ENCODE measurements around the gene UBXN6. TPM values are rescaled to one million over a fixed set of nuclear protein-coding genes. Genes with fewer than 3 reads are reported as not detected.

Gene UBXN6
- total RNA-seq, 1 experiment from 2014 or later: 34.1 TPM

GRCh38 chr19:4492337-4493103 lies 34.9 kb upstream of the UBXN6 start:
- no peaks in the 10 kb centered on the region for H3K9me3 ChIP-seq (ENCODE audit: control insufficient read depth, low read depth, low read length)
- no peaks in the 10 kb centered on the region for H3K23me2 ChIP-seq (ENCODE audit: insufficient read length, low read depth, low read length, poor library complexity, severe bottlenecking)
- H3K79me1 ChIP-seq (ENCODE audit: insufficient read depth, low read depth, low read length, poor library complexity, severe bottlenecking): no peaks in the 10 kb centered on the region
- H3K9me3 Mint-ChIP-seq: no peaks in the 10 kb centered on the region
- TF ChIP-seq CTCF (conservative IDR thresholded peaks at IDR 0.05): no peak
- H4K8ac ChIP-seq (replicated peaks; ENCODE audit: insufficient read length, low read depth, low read length): peak overlapping the region; percentile 0
- H2AK5ac ChIP-seq (ENCODE audit: insufficient read length, low read length): no peak overlapping the region
- no peak overlapping the region for H3K56ac ChIP-seq (ENCODE audit: insufficient read length, low read depth, low read length)
- H4K20me1 ChIP-seq (ENCODE audit: control insufficient read depth, insufficient read depth, insufficient read length): peaks cover 3% of the 10 kb centered on the region
- no peak overlapping the region for H3K4me3 Mint-ChIP-seq
- H2BK5ac ChIP-seq (ENCODE audit: insufficient read length, low read length): no peak overlapping the region
- no peaks in the 10 kb centered on the region for H3K27me3 Mint-ChIP-seq (ENCODE audit: low read depth)
- no peak overlapping the region for H3K27ac Mint-ChIP-seq
- H3K27ac ChIP-seq (ENCODE audit: insufficient read length, low read depth, low read length): no peak overlapping the region
- peaks cover 20 to 44% (median 36%) of the 10 kb centered on the region in 3 experiments; a peak in 6 of 7 replicates for H3K36me3 Mint-ChIP-seq (ENCODE audit: insufficient read depth in 1 of 3, low read depth in 3 of 3)
- DNase-seq: no peak
- no peak overlapping the region for H2BK20ac ChIP-seq (ENCODE audit: low read depth, low read length, poor library complexity, severe bottlenecking)
- H3K27me3 ChIP-seq (ENCODE audit: insufficient read depth, low read length): no peaks in the 10 kb centered on the region
- no peak overlapping the region for H2BK15ac ChIP-seq (ENCODE audit: low read depth, low read length)
- no peak overlapping the region for H4K5ac ChIP-seq (ENCODE audit: insufficient read length, low read depth, low read length)
- H3K4me1 Mint-ChIP-seq: no peaks in the 10 kb centered on the region
- no peak overlapping the region for H4K91ac ChIP-seq (ENCODE audit: insufficient read length, low read depth, low read length)
- no peak overlapping the region for H3K18ac ChIP-seq (ENCODE audit: insufficient read length, low read depth, low read length)
- no peaks in the 10 kb centered on the region for H3K4me1 ChIP-seq (ENCODE audit: insufficient read depth, low read length)
- H3K23ac ChIP-seq (ENCODE audit: insufficient read length, low read depth, low read length): no peak overlapping the region
- H3K4me2 ChIP-seq (ENCODE audit: insufficient read depth, insufficient read length, low read length): no peak overlapping the region
- H2BK12ac ChIP-seq (ENCODE audit: insufficient read length, low read depth, low read length): no peak overlapping the region
- no peak overlapping the region for H2BK120ac ChIP-seq (ENCODE audit: low read depth, low read length, poor library complexity, severe bottlenecking)
- WGBS (ENCODE audit: extremely low coverage, insufficient read length, low lambda C conversion rate): no CpG with 5 or more reads among the region's 3 CpGs
- H3K79me2 ChIP-seq (ENCODE audit: insufficient read depth, low read length): no peaks in the 10 kb centered on the region
- H3K4ac ChIP-seq (ENCODE audit: low read depth, low read length): no peak overlapping the region
- no peak overlapping the region for H3T11ph ChIP-seq (ENCODE audit: low read length)
- H3K9ac ChIP-seq (ENCODE audit: extremely low read depth, insufficient read length, low read length): no peak overlapping the region
- no peak overlapping the region for H3K14ac ChIP-seq (ENCODE audit: insufficient read depth, low read length)
- no peak overlapping the region for H2AFZ ChIP-seq (ENCODE audit: low read length)

Measured in H9 (cell line).